Measurements from ENCODE around the gene GOLM1.

GOLM1 gene

DNA sequence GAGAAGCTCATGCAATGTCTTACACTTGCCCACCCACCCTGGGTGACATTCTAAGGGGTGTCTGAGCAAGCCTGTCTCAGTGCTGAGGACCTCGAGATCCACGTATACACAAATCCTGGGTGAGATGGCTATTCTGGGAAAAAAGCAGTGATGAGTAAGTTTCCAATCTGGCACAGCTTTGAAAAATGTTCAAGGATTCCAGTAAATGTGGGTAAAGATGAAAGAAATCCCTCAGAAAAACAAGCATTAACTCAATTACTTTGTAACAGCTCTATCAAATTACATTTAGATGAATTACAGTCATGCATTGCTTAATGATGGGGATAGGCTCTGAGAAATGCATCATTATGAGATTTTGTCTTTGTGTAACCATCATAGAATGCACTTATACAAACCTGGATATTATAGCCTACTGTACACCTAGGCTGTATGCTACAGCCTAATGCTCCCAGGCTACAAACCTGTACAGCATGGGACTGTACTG is 26.9 kb downstream of the GOLM1 start:
- no peaks in the 10 kb centered on the region for H3K4me1 ChIP-seq (ENCODE audit: low read length)
- H3K4me2 ChIP-seq (ENCODE audit: low read depth, low read length), result no peak overlapping the region
- H3K79me2 ChIP-seq (ENCODE audit: low read length), result no peaks in the 10 kb centered on the region; the same call in 1 of the 2 replicates
- no peaks in the 10 kb centered on the region for H3K27me3 ChIP-seq (replicated peaks; ENCODE audit: insufficient read depth, low read length)
- no peaks in the 10 kb centered on the region for H3K9me2 ChIP-seq (replicated peaks; ENCODE audit: insufficient read depth, low read length)
- no peak overlapping the region for H2AFZ ChIP-seq (ENCODE audit: low read length)
- H3K9me3 ChIP-seq (replicated peaks; ENCODE audit: insufficient read depth, low read length), result no peaks in the 10 kb centered on the region
- TF ChIP-seq EZH2 (optimal IDR thresholded peaks at IDR 0.05; ENCODE audit: low read depth, low read length) (no peak), EZH2phosphoT487 (IDR thresholded peaks at IDR 0.05; ENCODE audit: low read length) (no peak)
- TF ChIP-seq, protein P1, sequence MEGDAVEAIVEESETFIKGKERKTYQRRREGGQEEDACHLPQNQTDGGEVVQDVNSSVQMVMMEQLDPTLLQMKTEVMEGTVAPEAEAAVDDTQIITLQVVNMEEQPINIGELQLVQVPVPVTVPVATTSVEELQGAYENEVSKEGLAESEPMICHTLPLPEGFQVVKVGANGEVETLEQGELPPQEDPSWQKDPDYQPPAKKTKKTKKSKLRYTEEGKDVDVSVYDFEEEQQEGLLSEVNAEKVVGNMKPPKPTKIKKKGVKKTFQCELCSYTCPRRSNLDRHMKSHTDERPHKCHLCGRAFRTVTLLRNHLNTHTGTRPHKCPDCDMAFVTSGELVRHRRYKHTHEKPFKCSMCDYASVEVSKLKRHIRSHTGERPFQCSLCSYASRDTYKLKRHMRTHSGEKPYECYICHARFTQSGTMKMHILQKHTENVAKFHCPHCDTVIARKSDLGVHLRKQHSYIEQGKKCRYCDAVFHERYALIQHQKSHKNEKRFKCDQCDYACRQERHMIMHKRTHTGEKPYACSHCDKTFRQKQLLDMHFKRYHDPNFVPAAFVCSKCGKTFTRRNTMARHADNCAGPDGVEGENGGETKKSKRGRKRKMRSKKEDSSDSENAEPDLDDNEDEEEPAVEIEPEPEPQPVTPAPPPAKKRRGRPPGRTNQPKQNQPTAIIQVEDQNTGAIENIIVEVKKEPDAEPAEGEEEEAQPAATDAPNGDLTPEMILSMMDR (IDR thresholded peaks at IDR 0.05; ENCODE audit: low read length), result no peak
- no peaks in the 10 kb centered on the region for H4K20me1 ChIP-seq (ENCODE audit: insufficient read depth, low read length)
- H3K36me3 ChIP-seq (replicated peaks; ENCODE audit: insufficient read depth, low read length), result no peaks in the 10 kb centered on the region
- no peak overlapping the region for H3K27ac ChIP-seq (ENCODE audit: low read length)
- H3F3A ChIP-seq (ENCODE audit: insufficient read depth, low read length), result no peaks in the 10 kb centered on the region
- H3K9ac ChIP-seq (ENCODE audit: low read length), result no peak overlapping the region
- DNase-seq, result no peak
- no peak overlapping the region for H3K4me3 ChIP-seq (ENCODE audit: low read length)

DNA sequence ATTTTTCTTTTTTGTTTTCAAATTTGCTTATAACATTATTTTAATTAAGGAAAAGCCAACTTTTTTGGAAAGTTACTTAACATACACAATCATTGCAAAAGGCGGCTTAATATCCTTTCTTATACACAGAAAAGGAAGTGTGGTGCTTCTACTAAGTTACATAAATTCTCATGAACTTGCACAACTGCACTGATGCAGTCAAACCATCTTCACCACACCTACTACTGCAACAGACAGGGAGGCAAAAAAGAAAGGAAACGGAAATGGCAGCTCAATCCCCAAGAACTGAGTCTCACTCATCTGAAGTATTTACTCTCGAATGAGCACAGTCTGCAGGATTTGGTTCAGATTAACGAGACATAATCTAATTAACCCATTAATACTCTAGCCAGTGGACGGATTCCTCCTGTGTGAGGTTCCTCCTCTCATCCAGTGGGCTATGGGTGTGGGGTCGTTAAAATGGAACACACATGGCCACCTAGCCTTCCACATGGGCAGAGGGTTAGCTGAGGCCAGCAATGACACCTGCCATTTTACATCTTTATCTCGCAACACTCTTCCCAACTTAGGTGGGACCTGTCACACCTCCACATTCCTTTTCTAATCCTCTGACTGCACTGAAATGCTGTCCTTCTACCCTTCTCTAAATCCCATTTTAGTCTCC is 30.0 kb downstream of the GOLM1 start:
- DNase-seq, result no peak
- Histone ChIP-seq H2AFZ (ENCODE audit: low read length) (no peak overlapping the region), H4K20me1 (ENCODE audit: insufficient read depth, low read length) (no peaks in the 10 kb centered on the region), H3K9me3 (replicated peaks; ENCODE audit: insufficient read depth, low read length) (no peaks in the 10 kb centered on the region), H3K27me3 (replicated peaks; ENCODE audit: insufficient read depth, low read length) (no peaks in the 10 kb centered on the region), H3K4me2 (ENCODE audit: low read depth, low read length) (no peak overlapping the region), H3K79me2 (ENCODE audit: low read length) (peaks cover 6% of the 10 kb centered on the region; the same call in 1 of the 2 replicates), H3K9ac (ENCODE audit: low read length) (no peak overlapping the region), H3K36me3 (replicated peaks; ENCODE audit: insufficient read depth, low read length) (no peaks in the 10 kb centered on the region), H3F3A (ENCODE audit: insufficient read depth, low read length) (no peaks in the 10 kb centered on the region), H3K9me2 (replicated peaks; ENCODE audit: insufficient read depth, low read length) (no peaks in the 10 kb centered on the region), H3K27ac (ENCODE audit: low read length) (no peak overlapping the region), H3K4me1 (ENCODE audit: low read length) (no peaks in the 10 kb centered on the region; the same call in 1 of the 2 replicates), H3K4me3 (ENCODE audit: low read length) (no peak overlapping the region)
- TF ChIP-seq EZH2 (optimal IDR thresholded peaks at IDR 0.05; ENCODE audit: low read depth, low read length) (no peak), EZH2phosphoT487 (IDR thresholded peaks at IDR 0.05; ENCODE audit: low read length) (no peak)
- TF ChIP-seq, protein P1 (IDR thresholded peaks at IDR 0.05; ENCODE audit: low read length), result no peak

DNA sequence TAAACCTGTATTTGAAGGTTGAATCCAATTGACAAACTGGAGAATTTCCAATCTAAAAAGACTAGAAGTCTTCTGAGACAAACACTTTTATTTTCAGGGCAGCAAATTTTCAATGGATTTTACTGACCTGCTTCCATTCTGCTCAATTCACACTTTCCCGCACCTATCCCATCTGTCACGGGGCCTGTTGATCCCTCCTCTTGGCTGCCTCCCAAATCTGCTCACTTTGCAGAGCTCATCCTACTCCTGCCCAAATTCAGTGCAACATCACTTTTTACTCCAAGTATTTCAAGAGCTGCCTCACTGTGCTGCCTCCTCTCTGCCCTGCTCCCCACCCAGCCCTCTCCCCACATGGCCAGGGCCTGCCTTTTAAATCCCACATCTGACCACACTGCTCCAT is 35.1 kb downstream of the GOLM1 start:
- TF ChIP-seq EZH2phosphoT487 (IDR thresholded peaks at IDR 0.05; ENCODE audit: low read length) (no peak), EZH2 (optimal IDR thresholded peaks at IDR 0.05; ENCODE audit: low read depth, low read length) (no peak)
- TF ChIP-seq, protein P1 (IDR thresholded peaks at IDR 0.05; ENCODE audit: low read length), result no peak

More for the DNA sequence above, 35.1 kb downstream of the GOLM1 start:
- no peak for DNase-seq
- H3K9me3 ChIP-seq (replicated peaks; ENCODE audit: insufficient read depth, low read length), result no peaks in the 10 kb centered on the region
- 0 out of 2 replicates have a peak, but pooled peaks cover 13% of the 10 kb centered on the region for H3K79me2 ChIP-seq (ENCODE audit: low read length)
- no peaks in the 10 kb centered on the region for H3K36me3 ChIP-seq (replicated peaks; ENCODE audit: insufficient read depth, low read length)
- H3K4me2 ChIP-seq (ENCODE audit: low read depth, low read length), result peak overlapping the region; percentile 70; the same call in 1 of the 2 replicates
- no peaks in the 10 kb centered on the region for H4K20me1 ChIP-seq (ENCODE audit: insufficient read depth, low read length)
- H3K4me1 ChIP-seq (ENCODE audit: low read length), result peaks cover 9% of the 10 kb centered on the region; the same call in 1 of the 2 replicates
- H3F3A ChIP-seq (ENCODE audit: insufficient read depth, low read length), result no peaks in the 10 kb centered on the region
- H2AFZ ChIP-seq (ENCODE audit: low read length), result no peak overlapping the region
- no peaks in the 10 kb centered on the region for H3K9me2 ChIP-seq (replicated peaks; ENCODE audit: insufficient read depth, low read length)
- no peak overlapping the region for H3K4me3 ChIP-seq (ENCODE audit: low read length)
- H3K27ac ChIP-seq (ENCODE audit: low read length), result no peak overlapping the region
- no peaks in the 10 kb centered on the region for H3K27me3 ChIP-seq (replicated peaks; ENCODE audit: insufficient read depth, low read length)
- no peak overlapping the region for H3K9ac ChIP-seq (ENCODE audit: low read length)

All from MM.1S (cell line).